Hepatocyte (in vitro differentiated cells): Measurements from ENCODE around the gene ARMH3. TPM values are rescaled to one million over a fixed set of nuclear protein-coding genes. Genes with fewer than 3 reads are reported as not detected.

Source experiments
- DNase-seq: peaks from one replicate; pipeline ENCODE4 v3.0.0-alpha.2; 2016; ENCODE audit warnings: low spot score
- H2AFZ ChIP-seq: fragments of 200-600 bp; sonication (generic); 2 replicates; pipeline ENCODE4 v1.6.0; 2016; ENCODE audit warnings: antibody characterized with exemption, mild to moderate bottlenecking
- H3K27ac ChIP-seq: fragments of 200-600 bp; sonication (generic); 2 replicates; pipeline ENCODE4 v1.5.1; 2016; ENCODE audit warnings: mild to moderate bottlenecking
- H3K27me3 ChIP-seq: fragments of 200-600 bp; sonication (generic); 2 replicates; pipeline ENCODE4 v1.6.1; 2016
- H3K36me3 ChIP-seq: fragments of 200-600 bp; sonication (generic); replicated peaks from 2 replicates; pipeline ENCODE4 v1.5.1; 2016; ENCODE audit warnings: low read depth; ENCODE audit not compliant: insufficient read depth
- H3K4me1 ChIP-seq: fragments of 200-600 bp; sonication (generic); 2 replicates; pipeline ENCODE4 v1.5.1; 2016; ENCODE audit warnings: mild to moderate bottlenecking, moderate library complexity; ENCODE audit not compliant: insufficient read depth
- H3K4me2 ChIP-seq: fragments of 200-600 bp; sonication (generic); 2 replicates; pipeline ENCODE4 v1.6.0; 2016
- H3K4me3 ChIP-seq: fragments of 200-600 bp; sonication (generic); 2 replicates; pipeline ENCODE4 v1.5.1; 2016; ENCODE audit warnings: mild to moderate bottlenecking
- H3K79me2 ChIP-seq: fragments of 200-600 bp; sonication (generic); 2 replicates; pipeline ENCODE4 v1.6.0; 2017; ENCODE audit warnings: mild to moderate bottlenecking
- H3K9me2 ChIP-seq: fragments of 200-600 bp; sonication (generic); replicated peaks from 2 replicates; pipeline ENCODE4 v1.6.0; 2017; ENCODE audit warnings: mild to moderate bottlenecking; ENCODE audit not compliant: insufficient read depth
- H3K9me3 ChIP-seq: fragments of 200-600 bp; sonication (generic); 2 replicates; pipeline ENCODE4 v1.5.1; 2016; ENCODE audit warnings: low read depth, mild to moderate bottlenecking
- H4K20me1 ChIP-seq: fragments of 200-600 bp; sonication (generic); 2 replicates; pipeline ENCODE4 v1.6.0; 2016; ENCODE audit warnings: mild to moderate bottlenecking; ENCODE audit not compliant: insufficient read depth, poor library complexity, severe bottlenecking
- CTCF ChIP-seq: fragments of 200-600 bp; sonication (generic); IDR thresholded peaks from 2 replicates; pipeline ENCODE4 v1.5.1; 2016; ENCODE audit warnings: antibody characterized with exemption, mild to moderate bottlenecking; ENCODE audit not compliant: poor library complexity
- EZH2 ChIP-seq: fragments of 200-600 bp; sonication (generic); IDR thresholded peaks from 2 replicates; pipeline ENCODE4 v1.6.1; 2016; ENCODE audit warnings: antibody characterized with exemption, mild to moderate bottlenecking, borderline replicate concordance
- EZH2phosphoT487 ChIP-seq: fragments of 200-600 bp; sonication (generic); IDR thresholded peaks from one replicate; pipeline ENCODE4 v1.6.1; 2018; ENCODE audit warnings: antibody characterized with exemption, mild to moderate bottlenecking, low read depth, moderate library complexity; ENCODE audit not compliant: unreplicated experiment, severe bottlenecking
- WGBS: methylation state at CpG from one replicate; pipeline ENCODE4 v1.1.6; 2016; ENCODE audit warnings: low lambda C conversion rate; ENCODE audit errors: missing lambda C conversion rate; 5-methylcytosine and 5-hydroxymethylcytosine counted together
- polyA plus RNA-seq: library from polyadenylated mRNA; unstranded; fragments of >200 nt; fragmentation: Nextera tagmentation; extraction: Ambion mirVana; gene quantifications from 2 replicates; pipeline ENCODE4 v1.2.1, GENCODE V29; 2016
- total RNA-seq: library from RNA; depleted of rRNA; stranded (reverse); fragments of >200 nt; gene quantifications from 2 replicates; pipeline ENCODE4 v1.2.3, GENCODE V29; 2014

ARMH3 gene
- total and polyA plus RNA-seq, 2 experiments from 2014 or later: 10.6 to 15.1 TPM

DNA sequence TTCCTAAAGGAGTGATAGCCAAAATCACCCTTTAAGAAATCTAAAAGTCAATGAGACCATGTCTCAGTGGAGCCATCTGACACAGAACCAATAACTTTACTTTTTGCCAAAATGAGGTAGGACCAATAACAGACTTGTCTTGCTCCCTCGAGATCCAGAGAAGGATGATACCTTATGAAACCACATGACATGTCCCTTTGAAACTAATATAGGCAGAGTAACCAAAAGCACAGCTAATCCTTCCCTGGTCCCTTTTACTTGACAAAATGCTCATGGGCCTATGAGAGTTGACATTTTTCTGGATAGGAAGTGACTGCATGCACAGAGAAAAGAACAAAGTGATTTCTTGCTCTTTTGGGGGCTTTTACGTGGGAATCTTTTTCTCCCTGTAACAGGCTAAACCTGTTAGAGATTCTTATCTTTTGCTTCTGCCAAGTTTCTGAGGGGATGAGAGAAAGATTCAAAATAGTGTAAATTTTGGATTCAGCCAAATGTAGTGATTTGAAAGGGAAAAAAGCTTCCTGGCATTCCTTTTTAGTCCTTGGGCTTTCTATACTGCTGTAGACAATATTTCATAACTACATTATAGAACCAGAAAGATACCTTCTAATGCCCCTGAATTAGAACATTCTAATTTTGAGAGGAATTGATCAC lies 87.6 kb downstream of the ARMH3 start:
- Histone ChIP-seq H3K4me2 (no peak overlapping the region), H4K20me1 (no peaks in the 10 kb centered on the region), H3K36me3 (no peaks in the 10 kb centered on the region), H3K9me2 (no peaks in the 10 kb centered on the region), H3K27me3 (no peaks in the 10 kb centered on the region), H3K79me2 (no peaks in the 10 kb centered on the region), H3K27ac (peak overlapping the region; percentile 49), H3K9me3 (no peaks in the 10 kb centered on the region), H3K4me3 (no peak overlapping the region), H3K4me1 (no peaks in the 10 kb centered on the region), H2AFZ (no peak overlapping the region)
- DNase-seq: no peak
- 63% methylated on average over 2 of the region's 2 CpGs for WGBS
- no peak for TF ChIP-seq CTCF
- TF ChIP-seq EZH2phosphoT487: no peak
- TF ChIP-seq EZH2: no peak

DNA sequence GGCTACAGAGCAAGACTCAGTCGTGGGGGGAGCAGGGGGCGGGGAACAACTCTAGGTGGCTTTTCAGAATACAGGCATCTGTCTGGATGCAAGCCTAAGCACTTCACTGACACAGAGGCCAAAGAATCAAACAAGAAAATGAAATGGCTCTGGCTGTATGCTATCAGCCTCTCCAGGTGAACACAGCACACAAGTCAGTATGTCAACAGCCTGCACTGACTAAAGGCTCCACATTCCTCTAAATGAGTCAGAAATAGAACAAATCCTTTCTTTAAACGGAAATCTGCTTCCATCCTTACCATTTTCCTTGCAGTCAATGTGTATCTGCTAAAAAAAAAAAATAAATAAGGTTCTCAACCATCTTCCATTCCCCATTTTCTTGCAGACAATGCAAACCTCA lies 88.3 kb downstream of the ARMH3 start:
- WGBS: 88% methylated on average over 3 of the region's 3 CpGs
- TF ChIP-seq CTCF: no peak
- no peak for TF ChIP-seq EZH2phosphoT487
- no peak for TF ChIP-seq EZH2

GRCh38 chr10:101967119-101967518 lies 88.9 kb downstream of the ARMH3 start:
- H3K9me3 ChIP-seq: no peaks in the 10 kb centered on the region
- no peak overlapping the region for H3K4me3 ChIP-seq
- TF ChIP-seq CTCF (no peak), EZH2 (no peak), EZH2phosphoT487 (no peak)
- H3K27ac ChIP-seq: no peak overlapping the region
- H3K79me2 ChIP-seq: no peaks in the 10 kb centered on the region
- H3K27me3 ChIP-seq: no peaks in the 10 kb centered on the region
- WGBS: 83% methylated on average over 2 of the region's 2 CpGs
- H3K4me1 ChIP-seq: no peaks in the 10 kb centered on the region
- no peaks in the 10 kb centered on the region for H3K9me2 ChIP-seq
- H3K36me3 ChIP-seq: no peaks in the 10 kb centered on the region
- H4K20me1 ChIP-seq: no peaks in the 10 kb centered on the region
- no peak for DNase-seq
- no peak overlapping the region for H2AFZ ChIP-seq
- no peak overlapping the region for H3K4me2 ChIP-seq

More for the DNA sequence above, 88.3 kb downstream of the ARMH3 start:
- Histone ChIP-seq H3K79me2 (no peaks in the 10 kb centered on the region), H3K4me1 (no peaks in the 10 kb centered on the region), H3K4me3 (no peak overlapping the region), H3K36me3 (no peaks in the 10 kb centered on the region), H3K9me2 (no peaks in the 10 kb centered on the region), H3K27me3 (no peaks in the 10 kb centered on the region), H3K27ac (peak overlapping the region; percentile 49), H3K4me2 (no peak overlapping the region), H3K9me3 (no peaks in the 10 kb centered on the region), H4K20me1 (no peaks in the 10 kb centered on the region), H2AFZ (no peak overlapping the region)
- no peak for DNase-seq
